ENCODE data around the gene CTSZ.
"Not testable (repeated sequence)": the region's sequence is repeated elsewhere in the genome, so short reads cannot be mapped to it uniquely, and the experiment has no call there.

The CTSZ gene

GRCh38 chr20:58950603-58951002 is 56.5 kb downstream of the CTSZ start:
- in situ Hi-C loops (cut with MboI; ENCODE audit: low sequenced_read_pairs), result no loop called here

- in situ Hi-C loops (cut with MboI; ENCODE audit: low sequenced_read_pairs), result not testable (repeated sequence)
These were observed 59.2 kb downstream of the CTSZ start for GRCh38 chr20:58947797-58948388.

GRCh38 chr20:58945965-58946631 is 61.0 kb downstream of the CTSZ start:
- in situ Hi-C loops (cut with MboI; ENCODE audit: low sequenced_read_pairs), result no loop called here

Measured in HL-60/S4 (cell line).